GM10266 (cell line): Measurements from ENCODE around the gene ZFHX3.

Source experiments
- DNase-seq: peaks from one replicate; pipeline ENCODE4 v3.0.0; 2012; ENCODE audit errors: extremely low spot score
- CTCF ChIP-seq: IDR thresholded peaks from 2 replicates; pipeline ENCODE4 v1.5.1; 2012; ENCODE audit warnings: mild to moderate bottlenecking, low read depth; ENCODE audit not compliant: control insufficient read depth, insufficient read depth; ENCODE audit errors: missing control alignments

Gene ZFHX3

GRCh38 chr16:72853575-72854266 is 194.2 kb downstream of the ZFHX3 start:
- DNase-seq = no peak
- TF ChIP-seq CTCF = no peak

- no peak for TF ChIP-seq CTCF
- no peak for DNase-seq
Measured at GRCh38 chr16:72852421-72852820, 195.5 kb downstream of the ZFHX3 start.

- no peak for TF ChIP-seq CTCF
- no peak for DNase-seq
Measured at GRCh38 chr16:72850853-72851252, 197.1 kb downstream of the ZFHX3 start.

GRCh38 chr16:72850021-72850420 is 197.9 kb downstream of the ZFHX3 start:
- DNase-seq = no peak
- no peak for TF ChIP-seq CTCF

- no peak for DNase-seq
- TF ChIP-seq CTCF = no peak
Measured at GRCh38 chr16:72848759-72849664, 198.9 kb downstream of the ZFHX3 start.

GRCh38 chr16:72848028-72848400 is 199.9 kb downstream of the ZFHX3 start:
- no peak for DNase-seq

More at GRCh38 chr16:72848028-72848400, 199.9 kb downstream of the ZFHX3 start:
- TF ChIP-seq CTCF = no peak
